Activated naive CD4-positive, alpha-beta T cell treated with anti-CD3 and anti-CD28 coated beads, Interleukin-2, amount 50 U/mL, for 24 hours (primary cell): ENCODE results near the gene IZUMO1R.
"Not testable (repeated sequence)": the region's sequence is repeated elsewhere in the genome, so short reads cannot be mapped to it uniquely, and the experiment has no call there.

Experiments used
- H3K27ac Mint-ChIP-seq: one replicate; pipeline ENCODE4 v1.8.0; 2021; ENCODE audit warnings: mild to moderate bottlenecking, mixed read lengths
- H3K27me3 Mint-ChIP-seq: one replicate; pipeline ENCODE4 v1.8.0; 2021; ENCODE audit warnings: mixed read lengths
- H3K36me3 Mint-ChIP-seq: one replicate; pipeline ENCODE4 v1.8.0; 2021; ENCODE audit warnings: mixed read lengths
- H3K4me1 Mint-ChIP-seq: one replicate; pipeline ENCODE4 v1.8.0; 2021; ENCODE audit warnings: mixed read lengths
- H3K4me3 Mint-ChIP-seq: one replicate; pipeline ENCODE4 v1.8.0; 2021; ENCODE audit warnings: mild to moderate bottlenecking, mixed read lengths
- H3K9me3 Mint-ChIP-seq: one replicate; pipeline ENCODE4 v1.8.0; 2021; ENCODE audit warnings: mixed read lengths

IZUMO1R gene

DNA sequence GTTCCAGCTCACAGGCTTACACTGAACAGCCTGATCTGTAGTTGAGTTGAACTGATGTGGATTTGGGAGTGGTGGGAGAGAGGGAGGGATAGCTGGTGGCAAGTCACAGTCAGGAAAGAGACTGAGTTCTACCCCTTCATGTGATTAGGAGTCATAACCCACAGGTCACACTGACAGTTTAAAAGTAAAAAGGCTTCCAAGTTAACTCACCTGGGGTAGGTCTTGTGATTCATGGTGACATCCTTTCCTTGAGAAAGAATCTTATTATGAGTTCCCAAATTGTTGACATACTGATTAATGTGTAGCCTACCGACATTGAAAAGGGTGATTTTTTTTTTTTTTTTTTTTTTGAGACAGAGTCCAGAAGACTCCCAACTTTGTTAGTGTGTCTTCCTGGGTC, 5.4 kb downstream of the IZUMO1R start:
- Mint-ChIP-seq H3K27ac (no peak overlapping the region), H3K4me1 (no peaks in the 10 kb centered on the region), H3K4me3 (no peak overlapping the region), H3K27me3 (peaks cover 5% of the 10 kb centered on the region), H3K36me3 (no peaks in the 10 kb centered on the region), H3K9me3 (no peaks in the 10 kb centered on the region)

DNA sequence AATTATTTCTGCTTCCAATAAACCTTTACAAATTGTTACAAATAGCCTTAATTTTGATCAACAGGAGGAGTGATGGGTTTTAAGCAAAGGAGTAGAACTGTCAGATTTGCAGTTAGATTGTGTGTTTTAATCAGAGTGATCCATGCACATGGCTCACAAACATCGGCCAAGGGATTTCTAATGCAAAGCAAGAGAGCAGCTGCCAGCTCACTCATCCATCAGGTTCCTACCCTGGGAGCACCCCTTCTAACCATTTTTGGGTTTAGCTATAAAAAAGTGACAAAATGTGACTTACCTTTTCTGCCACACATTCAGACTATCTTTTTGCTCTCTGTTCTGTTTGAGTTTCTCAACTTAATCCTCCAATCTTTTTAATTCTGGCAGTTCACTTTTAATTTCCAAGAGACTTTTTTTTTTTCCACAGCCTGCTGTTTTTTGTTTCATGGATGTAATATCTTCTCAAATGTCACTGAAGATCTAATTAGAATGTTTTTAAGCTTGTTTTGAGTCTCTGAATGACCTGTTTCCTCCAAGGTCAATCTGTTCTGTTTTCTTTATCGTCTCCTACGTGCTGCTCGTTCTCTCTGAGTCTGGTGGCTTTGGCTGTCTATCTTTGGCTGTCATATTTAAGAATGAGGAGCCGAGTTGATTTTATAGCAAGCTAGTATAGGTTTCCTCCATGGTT, 6.0 kb downstream of the IZUMO1R start:
- Mint-ChIP-seq H3K36me3 (no peaks in the 10 kb centered on the region), H3K27me3 (peaks cover 5% of the 10 kb centered on the region), H3K27ac (no peak overlapping the region), H3K4me1 (no peaks in the 10 kb centered on the region), H3K4me3 (no peak overlapping the region), H3K9me3 (no peaks in the 10 kb centered on the region)

DNA sequence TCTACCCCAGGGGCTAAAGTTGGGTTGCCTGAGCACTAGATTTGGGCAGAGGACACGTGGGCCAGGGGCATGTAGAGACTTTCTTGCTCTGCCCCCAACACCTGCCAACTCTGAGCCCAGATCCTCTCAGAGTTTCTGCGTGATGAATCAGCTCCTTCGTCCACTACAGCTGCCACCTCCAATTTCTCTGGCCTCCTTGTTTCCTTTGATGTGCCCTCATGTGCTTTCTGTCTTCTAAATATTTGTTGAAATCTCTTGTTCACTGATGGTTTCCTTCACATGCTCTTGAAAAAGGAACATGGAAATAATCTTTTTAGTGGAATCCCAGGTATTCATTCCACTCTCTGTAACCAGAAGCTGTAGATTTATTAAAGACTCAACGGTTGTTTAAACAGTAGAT, 8.0 kb downstream of the IZUMO1R start:
- Mint-ChIP-seq H3K4me3 (no peak overlapping the region), H3K27ac (no peak overlapping the region), H3K27me3 (peaks cover 5% of the 10 kb centered on the region), H3K4me1 (no peaks in the 10 kb centered on the region), H3K36me3 (no peaks in the 10 kb centered on the region), H3K9me3 (no peaks in the 10 kb centered on the region)

DNA sequence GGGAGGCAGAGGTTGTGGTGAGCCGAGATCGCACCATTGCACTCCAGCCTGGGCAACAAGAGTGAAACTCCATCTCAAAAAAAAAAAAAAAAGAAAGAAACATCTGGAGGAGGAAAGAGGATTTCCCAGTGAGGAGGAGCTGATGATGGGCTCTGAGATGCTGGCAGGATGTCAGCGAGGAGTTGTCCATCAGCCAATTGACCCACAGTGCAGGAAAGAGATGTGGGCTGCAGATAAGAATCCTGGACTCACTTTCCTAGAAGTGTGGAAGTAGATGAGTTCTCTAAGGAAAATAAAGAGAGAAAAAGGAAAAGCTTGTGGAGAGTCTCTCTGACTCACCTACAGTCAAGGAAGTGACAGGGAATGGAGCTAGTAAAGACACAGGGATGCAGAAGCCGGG, 9.7 kb downstream of the IZUMO1R start:
- Mint-ChIP-seq H3K4me1 (no peaks in the 10 kb centered on the region), H3K27ac (no peak overlapping the region), H3K36me3 (no peaks in the 10 kb centered on the region), H3K4me3 (no peak overlapping the region), H3K27me3 (peaks cover 3% of the 10 kb centered on the region), H3K9me3 (no peaks in the 10 kb centered on the region)

DNA sequence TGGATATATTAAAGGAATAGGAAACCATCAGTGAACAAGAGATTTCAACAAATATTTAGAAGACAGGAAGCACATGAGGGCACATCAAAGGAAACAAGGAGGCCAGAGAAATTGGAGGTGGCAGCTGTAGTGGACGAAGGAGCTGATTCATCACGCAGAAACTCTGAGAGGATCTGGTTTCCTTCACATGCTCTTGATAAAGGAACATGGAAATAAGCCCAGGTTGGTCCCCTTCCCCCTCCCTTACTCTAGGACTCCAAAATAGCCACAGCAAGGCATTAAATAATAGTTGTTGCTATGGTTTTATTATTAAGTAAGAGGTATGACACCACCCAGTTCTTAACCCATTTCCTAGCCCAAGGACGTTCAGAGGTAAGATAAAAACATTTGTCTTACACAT, 11.3 kb downstream of the IZUMO1R start:
- H3K27me3 Mint-ChIP-seq, result peaks cover 3% of the 10 kb centered on the region
- no peaks in the 10 kb centered on the region for H3K9me3 Mint-ChIP-seq
- no peaks in the 10 kb centered on the region for H3K36me3 Mint-ChIP-seq
- H3K27ac Mint-ChIP-seq, result no peak overlapping the region
- H3K4me1 Mint-ChIP-seq, result no peaks in the 10 kb centered on the region
- no peak overlapping the region for H3K4me3 Mint-ChIP-seq

DNA sequence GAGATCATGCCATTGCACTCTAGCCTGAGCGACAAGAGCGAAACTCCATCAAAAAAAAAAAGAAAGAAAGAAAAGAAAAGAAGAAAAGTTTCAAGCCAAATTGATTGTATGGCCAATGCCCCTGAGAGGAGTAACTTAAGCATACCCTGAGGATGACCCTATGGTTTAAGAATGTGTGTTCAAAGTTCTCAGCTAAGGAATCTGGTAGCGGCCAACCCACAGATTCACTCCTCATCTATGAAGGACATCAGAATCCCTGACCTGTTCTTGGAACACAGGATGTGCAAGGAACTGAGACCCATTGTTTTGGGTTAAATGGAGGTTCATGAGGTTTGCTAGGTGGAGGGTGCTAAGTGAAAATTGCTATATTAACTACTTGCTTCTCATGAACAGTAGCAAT, 18.1 kb downstream of the IZUMO1R start:
- no peak overlapping the region for H3K27ac Mint-ChIP-seq
- no peaks in the 10 kb centered on the region for H3K4me1 Mint-ChIP-seq
- H3K4me3 Mint-ChIP-seq, result no peak overlapping the region
- no peaks in the 10 kb centered on the region for H3K36me3 Mint-ChIP-seq
- no peaks in the 10 kb centered on the region for H3K27me3 Mint-ChIP-seq
- no peaks in the 10 kb centered on the region for H3K9me3 Mint-ChIP-seq

DNA sequence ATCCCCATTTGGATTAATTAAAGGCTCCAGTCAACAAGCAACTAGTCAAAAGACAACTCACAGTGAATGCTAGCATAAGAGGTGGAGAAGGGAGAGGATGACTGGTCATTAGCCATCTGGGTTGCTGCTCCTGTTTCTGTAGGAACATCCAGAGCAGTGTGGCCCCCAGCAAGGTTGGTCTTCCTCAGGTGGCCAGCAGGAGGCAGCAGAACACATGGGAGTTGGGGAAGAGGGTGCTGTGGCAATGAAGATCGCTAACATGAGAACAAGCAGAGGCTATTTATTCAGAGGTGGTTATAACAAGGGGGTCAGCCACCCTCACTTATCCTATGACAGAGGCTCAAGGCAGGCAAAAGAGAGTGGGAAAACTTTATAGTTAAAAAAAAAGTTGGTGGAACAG, 21.3 kb downstream of the IZUMO1R start:
- no peak overlapping the region for H3K27ac Mint-ChIP-seq
- no peaks in the 10 kb centered on the region for H3K9me3 Mint-ChIP-seq
- peaks cover 4% of the 10 kb centered on the region for H3K27me3 Mint-ChIP-seq
- no peak overlapping the region for H3K4me3 Mint-ChIP-seq
- H3K36me3 Mint-ChIP-seq, result no peaks in the 10 kb centered on the region
- H3K4me1 Mint-ChIP-seq, result no peaks in the 10 kb centered on the region

DNA sequence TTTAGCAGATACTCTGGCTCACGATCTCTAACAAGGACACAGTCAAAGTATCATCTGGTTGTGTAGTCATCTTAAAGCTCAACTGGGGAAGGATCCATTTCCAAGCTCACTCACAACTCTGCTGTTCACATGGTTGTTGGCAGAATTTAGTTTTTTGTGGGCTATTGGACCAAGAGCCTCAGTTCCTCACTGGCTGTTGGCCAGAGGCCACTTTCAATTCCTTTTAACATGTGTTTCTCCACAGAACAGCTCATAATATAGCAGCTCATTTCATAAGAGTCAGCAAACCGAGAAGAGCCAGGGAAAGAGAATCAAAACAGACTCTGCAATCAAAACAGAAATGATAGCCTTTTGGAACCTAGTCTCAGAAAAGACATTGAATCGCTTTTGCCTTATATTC, 22.6 kb downstream of the IZUMO1R start:
- peaks cover 6% of the 10 kb centered on the region for H3K27me3 Mint-ChIP-seq
- no peak overlapping the region for H3K27ac Mint-ChIP-seq
- no peaks in the 10 kb centered on the region for H3K4me1 Mint-ChIP-seq
- H3K4me3 Mint-ChIP-seq, result no peak overlapping the region
- H3K9me3 Mint-ChIP-seq, result no peaks in the 10 kb centered on the region
- H3K36me3 Mint-ChIP-seq, result no peaks in the 10 kb centered on the region

DNA sequence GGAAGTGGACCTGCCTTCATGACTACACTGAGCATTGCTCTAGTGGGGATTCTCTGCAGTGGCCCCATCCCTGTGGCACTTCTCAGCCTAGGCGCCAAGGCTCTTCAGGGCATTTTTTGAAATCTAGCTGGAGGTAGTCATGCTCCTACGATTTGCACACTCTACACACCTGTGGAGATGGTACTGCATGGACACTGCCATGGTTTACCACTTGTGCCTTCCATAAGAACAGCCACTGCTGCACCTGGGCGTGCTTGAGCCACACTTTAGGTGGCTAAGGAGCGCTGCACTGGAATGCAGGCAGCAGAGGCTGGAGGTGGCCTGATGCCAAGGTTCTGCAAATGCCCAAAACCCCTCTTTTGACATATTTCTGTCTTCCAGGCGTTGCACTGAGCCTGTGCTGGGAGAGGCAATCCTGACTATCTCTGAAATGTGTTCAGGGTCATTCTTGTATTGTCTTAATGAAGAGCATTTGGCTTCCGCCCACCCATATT, 24.3 kb downstream of the IZUMO1R start:
- Mint-ChIP-seq H3K36me3 (no peaks in the 10 kb centered on the region), H3K27ac (no peak overlapping the region), H3K4me1 (no peaks in the 10 kb centered on the region), H3K4me3 (no peak overlapping the region), H3K27me3 (peaks cover 8% of the 10 kb centered on the region), H3K9me3 (no peaks in the 10 kb centered on the region)

DNA sequence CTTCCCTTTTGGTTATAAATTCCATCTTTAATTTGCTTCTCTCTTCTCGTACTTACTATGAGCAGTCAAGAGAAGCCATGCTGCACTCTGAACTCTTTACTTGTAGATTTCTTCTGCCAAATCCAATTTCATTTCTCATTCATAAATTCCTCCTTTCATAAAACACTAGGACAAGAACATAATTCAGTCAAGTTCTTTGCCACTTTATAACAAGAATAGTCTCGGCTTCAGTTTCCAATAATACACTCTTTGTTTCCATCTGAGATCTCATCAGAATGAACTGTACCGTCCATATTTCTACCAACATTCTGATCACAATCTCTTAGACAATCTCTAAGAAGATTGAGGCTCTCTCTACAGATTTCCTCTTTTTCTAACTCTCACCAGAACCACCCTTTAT, 25.1 kb downstream of the IZUMO1R start:
- Mint-ChIP-seq H3K9me3 (no peaks in the 10 kb centered on the region), H3K27ac (no peak overlapping the region), H3K36me3 (no peaks in the 10 kb centered on the region), H3K27me3 (peaks cover 8% of the 10 kb centered on the region), H3K4me3 (no peak overlapping the region), H3K4me1 (no peaks in the 10 kb centered on the region)

DNA sequence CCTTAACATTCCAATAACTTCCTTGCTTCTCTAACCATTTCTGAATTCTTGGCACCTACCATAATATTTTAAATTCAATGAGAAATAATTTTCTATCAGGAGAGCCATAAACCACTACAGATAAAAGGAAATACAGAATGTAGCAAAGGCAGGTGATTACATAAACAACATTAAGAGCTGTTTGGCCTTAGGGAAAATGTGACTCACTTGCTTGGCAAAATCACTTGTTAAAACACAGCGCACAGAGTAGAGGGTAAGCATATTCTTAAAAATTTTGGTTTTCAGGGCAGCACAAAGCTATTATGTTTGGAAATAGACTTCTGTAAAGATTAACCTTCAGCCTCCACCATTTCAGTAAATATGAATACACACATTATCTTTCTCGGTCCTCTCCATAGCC, 26.4 kb downstream of the IZUMO1R start:
- Mint-ChIP-seq H3K4me1 (no peaks in the 10 kb centered on the region), H3K27me3 (peaks cover 8% of the 10 kb centered on the region)

DNA sequence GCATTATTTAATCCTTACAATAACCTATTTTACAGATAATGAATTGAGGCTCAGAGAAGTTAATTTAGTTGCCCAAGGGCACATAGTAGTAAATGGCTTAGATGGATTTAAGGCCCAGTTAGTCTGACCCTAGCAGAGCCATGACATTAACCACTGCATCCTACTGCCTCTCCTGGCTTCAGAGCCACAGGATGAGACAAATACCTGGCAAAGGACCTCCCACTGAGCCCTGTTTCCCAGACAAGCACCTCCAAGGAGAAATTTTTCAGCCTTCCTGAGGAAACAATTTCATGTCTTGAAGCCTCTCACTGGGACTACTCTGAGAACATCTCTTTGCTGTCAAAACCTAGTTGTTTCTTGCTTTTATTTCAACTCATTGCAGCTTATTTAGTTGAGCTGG, 28.4 kb downstream of the IZUMO1R start:
- Mint-ChIP-seq H3K9me3 (no peaks in the 10 kb centered on the region), H3K27me3 (peaks cover 15% of the 10 kb centered on the region), H3K36me3 (no peaks in the 10 kb centered on the region), H3K4me1 (no peaks in the 10 kb centered on the region), H3K27ac (no peak overlapping the region), H3K4me3 (no peak overlapping the region)

More for the DNA sequence above, 26.4 kb downstream of the IZUMO1R start:
- Mint-ChIP-seq H3K36me3 (no peaks in the 10 kb centered on the region), H3K9me3 (no peaks in the 10 kb centered on the region), H3K4me3 (no peak overlapping the region), H3K27ac (no peak overlapping the region)

DNA sequence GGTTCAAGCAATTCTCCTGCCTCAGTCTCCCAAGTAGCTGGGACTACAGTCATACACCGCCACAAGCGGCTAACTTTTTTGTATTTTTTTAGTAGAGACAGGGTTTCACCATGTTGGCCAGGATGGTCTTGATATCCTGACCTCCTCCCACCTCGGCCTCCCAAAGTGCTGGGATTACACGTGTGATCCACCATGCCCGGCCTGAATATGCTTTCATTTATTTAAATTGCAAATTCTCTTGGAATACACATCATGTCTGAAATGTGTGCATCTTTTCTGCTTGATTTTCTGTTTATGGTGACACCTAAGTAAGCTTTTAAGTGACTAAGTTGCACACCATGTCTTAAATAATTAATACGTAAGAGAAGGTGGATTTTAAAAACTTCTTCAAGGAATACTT, 31.7 kb downstream of the IZUMO1R start:
- H3K27me3 Mint-ChIP-seq, result peaks cover 12% of the 10 kb centered on the region
- H3K4me3 Mint-ChIP-seq, result no peak overlapping the region
- no peaks in the 10 kb centered on the region for H3K36me3 Mint-ChIP-seq
- no peaks in the 10 kb centered on the region for H3K4me1 Mint-ChIP-seq
- H3K27ac Mint-ChIP-seq, result no peak overlapping the region
- H3K9me3 Mint-ChIP-seq, result peaks cover 4% of the 10 kb centered on the region

DNA sequence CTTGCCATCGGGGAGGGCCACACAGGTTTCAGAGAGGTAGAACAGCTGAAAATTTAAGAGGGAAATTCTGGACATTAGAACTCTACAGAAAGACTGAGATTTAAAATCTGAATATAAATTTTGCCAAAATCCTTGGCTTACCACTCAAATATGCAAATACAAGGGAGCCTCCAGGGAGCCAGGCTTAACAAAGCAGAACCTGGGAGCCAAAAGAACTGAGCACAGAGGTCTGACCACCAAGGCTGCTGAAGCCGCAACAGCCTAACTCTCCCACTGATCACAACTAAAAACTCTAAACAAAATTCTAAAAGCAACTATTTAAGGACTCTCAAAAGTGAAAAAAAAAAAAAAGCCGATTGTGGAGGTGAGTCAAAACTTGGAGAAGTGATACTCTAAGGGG, 34.3 kb downstream of the IZUMO1R start:
- Mint-ChIP-seq H3K4me1 (no peaks in the 10 kb centered on the region), H3K27ac (no peak overlapping the region), H3K36me3 (no peaks in the 10 kb centered on the region), H3K27me3 (peaks cover 9% of the 10 kb centered on the region), H3K9me3 (peaks cover 4% of the 10 kb centered on the region), H3K4me3 (no peak overlapping the region)

DNA sequence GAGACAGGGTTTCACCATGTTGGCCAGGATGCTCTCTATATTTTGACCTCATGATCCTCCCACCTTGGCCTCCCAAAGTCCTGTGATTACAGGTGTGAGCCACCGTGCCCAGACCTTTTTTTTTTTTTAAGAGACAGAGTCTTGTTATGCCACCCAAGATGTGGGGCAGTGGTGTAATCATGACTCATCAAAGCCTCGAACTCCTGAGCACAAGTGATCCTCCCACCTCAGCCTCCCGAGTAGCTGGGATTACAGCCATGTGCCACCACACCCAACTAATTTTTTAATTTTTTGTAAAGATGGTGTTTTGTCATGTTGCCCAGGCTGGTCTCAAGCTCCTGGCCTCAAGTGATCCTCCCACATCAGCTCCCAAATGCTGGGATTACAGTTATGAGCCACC, 37.9 kb downstream of the IZUMO1R start:
- H3K4me1 Mint-ChIP-seq, result no peaks in the 10 kb centered on the region
- no peak overlapping the region for H3K27ac Mint-ChIP-seq
- no peaks in the 10 kb centered on the region for H3K36me3 Mint-ChIP-seq
- peaks cover 2% of the 10 kb centered on the region for H3K27me3 Mint-ChIP-seq
- H3K9me3 Mint-ChIP-seq, result peaks cover 4% of the 10 kb centered on the region
- H3K4me3 Mint-ChIP-seq, result no peak overlapping the region

DNA sequence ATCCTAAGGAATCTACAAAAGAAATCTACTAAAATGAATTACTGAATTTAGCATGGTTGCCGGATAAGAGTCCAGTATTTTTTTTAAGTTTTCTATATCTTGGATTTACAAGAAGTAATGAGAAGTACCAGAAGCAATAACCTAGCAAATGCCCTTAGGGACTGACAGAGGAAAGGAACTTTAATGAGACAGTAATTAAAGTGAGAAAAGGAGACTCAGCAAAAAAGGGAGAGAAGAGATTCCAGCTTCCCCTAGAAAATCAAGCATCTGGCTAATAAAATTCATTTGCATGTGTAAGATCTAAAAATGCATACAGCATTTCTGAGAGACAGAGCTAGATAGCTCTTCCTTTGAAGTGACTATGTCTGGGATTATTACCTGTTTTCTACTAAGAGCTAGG, 39.1 kb downstream of the IZUMO1R start:
- H3K27me3 Mint-ChIP-seq, result no peaks in the 10 kb centered on the region
- no peak overlapping the region for H3K4me3 Mint-ChIP-seq
- H3K36me3 Mint-ChIP-seq, result no peaks in the 10 kb centered on the region
- H3K27ac Mint-ChIP-seq, result no peak overlapping the region
- H3K4me1 Mint-ChIP-seq, result no peaks in the 10 kb centered on the region
- H3K9me3 Mint-ChIP-seq, result peaks cover 4% of the 10 kb centered on the region

DNA sequence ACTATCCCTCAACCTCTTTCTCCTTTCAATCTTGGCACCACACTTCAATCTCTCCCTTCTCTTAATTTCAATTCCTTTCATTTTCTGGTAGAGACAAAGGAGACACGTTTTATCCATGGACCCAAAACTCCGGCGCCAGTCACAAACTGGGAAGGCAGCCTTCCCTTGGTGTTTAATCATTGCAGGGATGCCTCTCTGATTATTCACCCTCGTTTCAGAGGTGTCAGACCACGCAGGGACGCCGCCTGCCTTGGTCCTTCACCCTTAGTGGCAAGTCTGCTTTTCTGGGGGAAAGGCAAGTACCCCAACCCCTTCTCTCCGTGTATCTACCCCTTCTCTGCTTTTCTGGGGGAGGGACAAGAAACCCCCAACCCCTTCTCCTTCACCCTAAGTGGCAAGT, 41.9 kb downstream of the IZUMO1R start:
- H3K27me3 Mint-ChIP-seq, H3K27ac Mint-ChIP-seq, H3K4me1 Mint-ChIP-seq, H3K9me3 Mint-ChIP-seq, H3K36me3 Mint-ChIP-seq, H3K4me3 Mint-ChIP-seq: not testable (repeated sequence)
